ENCODE measurements around the gene CRADD.

The CRADD gene

GRCh38 chr12:93896952-93897351, 219.8 kb downstream of the CRADD start:
- in situ Hi-C loops (cut with HindIII; ENCODE audit: low sequenced_read_pairs), result no loop called here
- DNase-seq (ENCODE audit: low read depth, low spot score), result no peak
- no peak for TF ChIP-seq CTCF (IDR thresholded peaks at IDR 0.05; ENCODE audit: low read depth, low read length)
- no peak overlapping the region for H3K4me3 ChIP-seq (ENCODE audit: low read depth, low read length)

GRCh38 chr12:93901739-93902138, 224.6 kb downstream of the CRADD start:
- no peak for DNase-seq (ENCODE audit: low read depth, low spot score)
- TF ChIP-seq CTCF (IDR thresholded peaks at IDR 0.05; ENCODE audit: low read depth, low read length), result no peak
- in situ Hi-C loops (cut with HindIII; ENCODE audit: low sequenced_read_pairs), result no loop called here
- no peak overlapping the region for H3K4me3 ChIP-seq (ENCODE audit: low read depth, low read length)

GRCh38 chr12:93902192-93902591, 225.0 kb downstream of the CRADD start:
- H3K4me3 ChIP-seq (ENCODE audit: low read depth, low read length), result no peak overlapping the region
- no peak for TF ChIP-seq CTCF (IDR thresholded peaks at IDR 0.05; ENCODE audit: low read depth, low read length)
- in situ Hi-C loops (cut with HindIII; ENCODE audit: low sequenced_read_pairs), result no loop called here
- DNase-seq (ENCODE audit: low read depth, low spot score), result no peak

- DNase-seq (ENCODE audit: low read depth, low spot score), result no peak
- no peak overlapping the region for H3K4me3 ChIP-seq (ENCODE audit: low read depth, low read length)
- in situ Hi-C loops (cut with HindIII; ENCODE audit: low sequenced_read_pairs), result no loop called here
- TF ChIP-seq CTCF (IDR thresholded peaks at IDR 0.05; ENCODE audit: low read depth, low read length), result no peak
Measured at GRCh38 chr12:93902736-93903562, 225.8 kb downstream of the CRADD start.

- no peak for DNase-seq (ENCODE audit: low read depth, low spot score)
- TF ChIP-seq CTCF (IDR thresholded peaks at IDR 0.05; ENCODE audit: low read depth, low read length), result no peak
- in situ Hi-C loops (cut with HindIII; ENCODE audit: low sequenced_read_pairs), result no loop called here
- H3K4me3 ChIP-seq (ENCODE audit: low read depth, low read length), result no peak overlapping the region
Measured at GRCh38 chr12:93904124-93904523, 226.9 kb downstream of the CRADD start.

GRCh38 chr12:93908264-93908663, 231.1 kb downstream of the CRADD start:
- in situ Hi-C loops (cut with HindIII; ENCODE audit: low sequenced_read_pairs), result no loop called here
- DNase-seq (ENCODE audit: low read depth, low spot score), result no peak
- TF ChIP-seq CTCF (IDR thresholded peaks at IDR 0.05; ENCODE audit: low read depth, low read length), result no peak
- no peak overlapping the region for H3K4me3 ChIP-seq (ENCODE audit: low read depth, low read length)

Measured in astrocyte of the spinal cord (primary cell).